ENCODE data around the gene HRK.

- no peak for TF ChIP-seq POLR2A (IDR thresholded peaks at IDR 0.05; ENCODE audit: low read depth, low read length)
- no peak for TF ChIP-seq CTCF (conservative IDR thresholded peaks at IDR 0.05; ENCODE audit: low read depth, low read length)
- TF ChIP-seq MAFK (IDR thresholded peaks at IDR 0.05; ENCODE audit: low read depth, low read length) = no peak
- TF ChIP-seq RCOR1 (IDR thresholded peaks at IDR 0.05; ENCODE audit: insufficient replicate concordance, low read length) = no peak
- TF ChIP-seq ELK1 (IDR thresholded peaks at IDR 0.05; ENCODE audit: borderline replicate concordance, low read depth, low read length) = no peak
- no peak for TF ChIP-seq RFX5 (IDR thresholded peaks at IDR 0.05; ENCODE audit: low read depth, low read length)
- TF ChIP-seq CEBPB (IDR thresholded peaks at IDR 0.05; ENCODE audit: low read depth, low read length) = no peak
- TF ChIP-seq SMC3 (IDR thresholded peaks at IDR 0.05; ENCODE audit: low read depth, low read length) = no peak
- TF ChIP-seq USF2 (IDR thresholded peaks at IDR 0.05; ENCODE audit: low read depth, low read length) = no peak
- TF ChIP-seq NFE2L2 (IDR thresholded peaks at IDR 0.05; ENCODE audit: low read depth, low read length) = no peak
- TF ChIP-seq BHLHE40 (IDR thresholded peaks at IDR 0.05; ENCODE audit: low read depth, low read length) = no peak
These were observed 4.9 kb downstream of the HRK start for GRCh38 chr12:116876151-116876869.

Measured in IMR-90 (cell line).